Measurements from ENCODE around the gene LAMP2. TPM values are rescaled to one million over a fixed set of nuclear protein-coding genes. Genes with fewer than 3 reads are reported as not detected.

LAMP2 gene
- total and polyA plus RNA-seq, 2 experiments from 2014 or later: 24.4 to 40.9 TPM

DNA sequence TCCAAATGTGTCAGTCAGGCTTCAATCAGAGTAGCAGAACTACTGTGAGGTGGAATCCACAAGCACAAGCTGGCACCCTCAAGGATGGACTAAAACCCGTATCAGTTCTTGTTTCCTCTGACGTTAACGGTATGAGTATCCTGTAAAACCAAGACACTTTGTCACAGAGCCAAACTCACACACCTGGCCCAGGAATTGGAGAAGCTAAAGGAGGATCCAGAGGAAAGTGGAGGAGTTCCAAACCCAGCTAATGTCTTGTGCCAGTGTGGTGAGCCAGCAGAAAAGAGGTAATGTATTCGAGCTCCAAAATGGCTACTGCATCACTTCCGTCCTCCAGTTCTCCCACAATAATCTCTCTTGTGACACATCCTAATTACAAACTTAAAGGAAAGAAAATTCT, 62.5 kb downstream of the LAMP2 start (continued):
- TF ChIP-seq, protein P1, sequence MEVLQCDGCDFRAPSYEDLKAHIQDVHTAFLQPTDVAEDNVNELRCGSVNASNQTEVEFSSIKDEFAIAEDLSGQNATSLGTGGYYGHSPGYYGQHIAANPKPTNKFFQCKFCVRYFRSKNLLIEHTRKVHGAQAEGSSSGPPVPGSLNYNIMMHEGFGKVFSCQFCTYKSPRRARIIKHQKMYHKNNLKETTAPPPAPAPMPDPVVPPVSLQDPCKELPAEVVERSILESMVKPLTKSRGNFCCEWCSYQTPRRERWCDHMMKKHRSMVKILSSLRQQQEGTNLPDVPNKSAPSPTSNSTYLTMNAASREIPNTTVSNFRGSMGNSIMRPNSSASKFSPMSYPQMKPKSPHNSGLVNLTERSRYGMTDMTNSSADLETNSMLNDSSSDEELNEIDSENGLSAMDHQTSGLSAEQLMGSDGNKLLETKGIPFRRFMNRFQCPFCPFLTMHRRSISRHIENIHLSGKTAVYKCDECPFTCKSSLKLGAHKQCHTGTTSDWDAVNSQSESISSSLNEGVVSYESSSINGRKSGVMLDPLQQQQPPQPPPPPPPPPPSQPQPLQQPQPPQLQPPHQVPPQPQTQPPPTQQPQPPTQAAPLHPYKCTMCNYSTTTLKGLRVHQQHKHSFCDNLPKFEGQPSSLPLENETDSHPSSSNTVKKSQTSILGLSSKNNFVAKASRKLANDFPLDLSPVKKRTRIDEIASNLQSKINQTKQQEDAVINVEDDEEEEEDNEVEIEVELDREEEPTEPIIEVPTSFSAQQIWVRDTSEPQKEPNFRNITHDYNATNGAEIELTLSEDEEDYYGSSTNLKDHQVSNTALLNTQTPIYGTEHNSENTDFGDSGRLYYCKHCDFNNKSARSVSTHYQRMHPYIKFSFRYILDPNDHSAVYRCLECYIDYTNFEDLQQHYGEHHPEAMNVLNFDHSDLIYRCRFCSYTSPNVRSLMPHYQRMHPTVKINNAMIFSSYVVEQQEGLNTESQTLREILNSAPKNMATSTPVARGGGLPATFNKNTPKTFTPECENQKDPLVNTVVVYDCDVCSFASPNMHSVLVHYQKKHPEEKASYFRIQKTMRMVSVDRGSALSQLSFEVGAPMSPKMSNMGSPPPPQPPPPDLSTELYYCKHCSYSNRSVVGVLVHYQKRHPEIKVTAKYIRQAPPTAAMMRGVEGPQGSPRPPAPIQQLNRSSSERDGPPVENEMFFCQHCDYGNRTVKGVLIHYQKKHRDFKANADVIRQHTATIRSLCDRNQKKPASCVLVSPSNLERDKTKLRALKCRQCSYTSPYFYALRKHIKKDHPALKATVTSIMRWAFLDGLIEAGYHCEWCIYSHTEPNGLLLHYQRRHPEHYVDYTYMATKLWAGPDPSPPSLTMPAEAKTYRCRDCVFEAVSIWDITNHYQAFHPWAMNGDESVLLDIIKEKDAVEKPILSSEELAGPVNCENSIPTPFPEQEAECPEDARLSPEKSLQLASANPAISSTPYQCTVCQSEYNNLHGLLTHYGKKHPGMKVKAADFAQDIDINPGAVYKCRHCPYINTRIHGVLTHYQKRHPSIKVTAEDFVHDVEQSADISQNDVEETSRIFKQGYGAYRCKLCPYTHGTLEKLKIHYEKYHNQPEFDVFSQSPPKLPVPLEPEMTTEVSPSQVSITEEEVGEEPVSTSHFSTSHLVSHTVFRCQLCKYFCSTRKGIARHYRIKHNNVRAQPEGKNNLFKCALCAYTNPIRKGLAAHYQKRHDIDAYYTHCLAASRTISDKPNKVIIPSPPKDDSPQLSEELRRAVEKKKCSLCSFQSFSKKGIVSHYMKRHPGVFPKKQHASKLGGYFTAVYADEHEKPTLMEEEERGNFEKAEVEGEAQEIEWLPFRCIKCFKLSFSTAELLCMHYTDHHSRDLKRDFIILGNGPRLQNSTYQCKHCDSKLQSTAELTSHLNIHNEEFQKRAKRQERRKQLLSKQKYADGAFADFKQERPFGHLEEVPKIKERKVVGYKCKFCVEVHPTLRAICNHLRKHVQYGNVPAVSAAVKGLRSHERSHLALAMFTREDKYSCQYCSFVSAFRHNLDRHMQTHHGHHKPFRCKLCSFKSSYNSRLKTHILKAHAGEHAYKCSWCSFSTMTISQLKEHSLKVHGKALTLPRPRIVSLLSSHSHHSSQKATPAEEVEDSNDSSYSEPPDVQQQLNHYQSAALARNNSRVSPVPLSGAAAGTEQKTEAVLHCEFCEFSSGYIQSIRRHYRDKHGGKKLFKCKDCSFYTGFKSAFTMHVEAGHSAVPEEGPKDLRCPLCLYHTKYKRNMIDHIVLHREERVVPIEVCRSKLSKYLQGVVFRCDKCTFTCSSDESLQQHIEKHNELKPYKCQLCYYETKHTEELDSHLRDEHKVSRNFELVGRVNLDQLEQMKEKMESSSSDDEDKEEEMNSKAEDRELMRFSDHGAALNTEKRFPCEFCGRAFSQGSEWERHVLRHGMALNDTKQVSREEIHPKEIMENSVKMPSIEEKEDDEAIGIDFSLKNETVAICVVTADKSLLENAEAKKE (CRISPR knock-in tag; IDR thresholded peaks at IDR 0.05): no peak
- TF ChIP-seq ZNF114 (CRISPR knock-in tag; IDR thresholded peaks at IDR 0.05): no peak
- TF ChIP-seq CREB1 (CRISPR knock-in tag; IDR thresholded peaks at IDR 0.05; ENCODE audit: low read depth): no peak
- no peak for TF ChIP-seq JUNB (IDR thresholded peaks at IDR 0.05; ENCODE audit: unreplicated experiment)
- TF ChIP-seq ZNF331 (CRISPR knock-in tag; IDR thresholded peaks at IDR 0.05; ENCODE audit: low read depth): no peak
- TF ChIP-seq NANOG (IDR thresholded peaks at IDR 0.05; ENCODE audit: borderline replicate concordance): no peak
- TF ChIP-seq EZH2phosphoT487 (IDR thresholded peaks at IDR 0.05; ENCODE audit: unreplicated experiment): no peak
- no peak for TF ChIP-seq POLR2AphosphoS5 (IDR thresholded peaks at IDR 0.05; ENCODE audit: low read depth)

DNA sequence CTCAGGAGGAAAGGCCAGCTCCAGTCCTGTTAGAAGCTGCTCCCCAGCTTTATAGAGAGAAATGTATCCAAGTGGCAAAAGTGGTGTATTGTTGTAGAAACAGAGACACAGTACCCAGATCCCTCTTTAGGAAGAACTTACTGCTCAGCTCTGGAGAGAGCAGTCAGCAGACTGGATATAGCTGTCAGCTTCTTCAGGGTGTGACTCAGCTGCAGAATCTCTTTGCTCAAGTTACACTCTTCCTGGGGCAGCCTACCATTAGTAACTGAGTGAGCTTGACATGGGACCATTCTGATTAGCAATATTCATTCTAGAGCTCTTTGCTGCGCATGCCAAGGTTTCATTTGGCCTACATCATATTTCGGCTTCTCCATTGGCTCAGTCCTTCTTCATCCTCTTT, 66.7 kb downstream of the LAMP2 start:
- H3K27me3 Mint-ChIP-seq (ENCODE audit: insufficient read depth, low read depth, poor library complexity): no peaks in the 10 kb centered on the region
- DNase-seq (ENCODE audit: low spot score) (no peak), ATAC-seq (no peak)
- Histone ChIP-seq H3K27me3 (ENCODE audit: insufficient read depth) (no peaks in the 10 kb centered on the region), H3K4me2 (no peak overlapping the region), H3K27ac (ENCODE audit: low read depth) (no peak overlapping the region), H3K79me2 (replicated peaks; ENCODE audit: insufficient read depth) (no peaks in the 10 kb centered on the region), H2AFZ (no peak overlapping the region), H3F3A (replicated peaks; ENCODE audit: low read depth) (no peaks in the 10 kb centered on the region), H3K36me3 (ENCODE audit: insufficient read depth) (no peaks in the 10 kb centered on the region), H3K4me1 (ENCODE audit: insufficient read depth) (no peaks in the 10 kb centered on the region), H3K9me2 (ENCODE audit: insufficient read depth) (no peaks in the 10 kb centered on the region), H4K20me1 (replicated peaks; ENCODE audit: insufficient read depth) (no peaks in the 10 kb centered on the region), H3K4me3 (no peak overlapping the region)
- no peak overlapping the region for H3K27ac Mint-ChIP-seq
- no peaks in the 10 kb centered on the region for H3K4me1 Mint-ChIP-seq
- no peak overlapping the region for H3K4me3 Mint-ChIP-seq
- H3K36me3 Mint-ChIP-seq (ENCODE audit: low read depth): no peaks in the 10 kb centered on the region
- H3K9me3 Mint-ChIP-seq: no peaks in the 10 kb centered on the region
- TF ChIP-seq POLR2AphosphoS5 (IDR thresholded peaks at IDR 0.05; ENCODE audit: low read depth): no peak
- no peak for TF ChIP-seq EZH2 (IDR thresholded peaks at IDR 0.05; ENCODE audit: low read depth, unreplicated experiment)
- TF ChIP-seq STAT1 (IDR thresholded peaks at IDR 0.05; ENCODE audit: unreplicated experiment): no peak
- TF ChIP-seq JUNB (IDR thresholded peaks at IDR 0.05; ENCODE audit: unreplicated experiment): no peak
- TF ChIP-seq NANOG (IDR thresholded peaks at IDR 0.05; ENCODE audit: borderline replicate concordance): no peak
- no peak for TF ChIP-seq ZNF114 (CRISPR knock-in tag; IDR thresholded peaks at IDR 0.05)
- TF ChIP-seq, protein P2, sequence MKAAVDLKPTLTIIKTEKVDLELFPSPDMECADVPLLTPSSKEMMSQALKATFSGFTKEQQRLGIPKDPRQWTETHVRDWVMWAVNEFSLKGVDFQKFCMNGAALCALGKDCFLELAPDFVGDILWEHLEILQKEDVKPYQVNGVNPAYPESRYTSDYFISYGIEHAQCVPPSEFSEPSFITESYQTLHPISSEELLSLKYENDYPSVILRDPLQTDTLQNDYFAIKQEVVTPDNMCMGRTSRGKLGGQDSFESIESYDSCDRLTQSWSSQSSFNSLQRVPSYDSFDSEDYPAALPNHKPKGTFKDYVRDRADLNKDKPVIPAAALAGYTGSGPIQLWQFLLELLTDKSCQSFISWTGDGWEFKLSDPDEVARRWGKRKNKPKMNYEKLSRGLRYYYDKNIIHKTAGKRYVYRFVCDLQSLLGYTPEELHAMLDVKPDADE (IDR thresholded peaks at IDR 0.05): no peak
